Astrocyte (in vitro differentiated cells and primary cell): ENCODE measurements around the gene MCRS1.

Experiments used
- CTCF ChIP-seq: IDR thresholded peaks from 2 replicates; pipeline ENCODE4 v1.5.1; 2011; ENCODE audit warnings: low read depth, mild to moderate bottlenecking, inconsistent platforms, low read length, moderate library complexity; ENCODE audit not compliant: insufficient read depth
- EZH2 ChIP-seq: IDR thresholded peaks from 2 replicates; pipeline ENCODE4 v1.6.1; 2012; ENCODE audit warnings: mild to moderate bottlenecking, low read length, inconsistent platforms; ENCODE audit not compliant: insufficient read depth

- TF ChIP-seq CTCF: no peak
- no peak for TF ChIP-seq EZH2
Observed at GRCh38 chr12:49615725-49616124, 47.8 kb upstream of the MCRS1 start.
